ENCODE results near the gene FOXR1.
"Not testable (repeated sequence)": the region's sequence is repeated elsewhere in the genome, so short reads cannot be mapped to it uniquely, and the experiment has no call there.

FOXR1 gene

GRCh38 chr11:118939953-118940598, 31.5 kb upstream of the FOXR1 start:
- DNase-seq (ENCODE audit: low read depth in 4 of 4, low spot score in 1 of 4) = peak in 2 of 4 experiments; percentile 61 to 66

GRCh38 chr11:118947091-118947490, 24.5 kb upstream of the FOXR1 start:
- no peak for DNase-seq (ENCODE audit: low read depth in 4 of 4, low spot score in 1 of 4)

GRCh38 chr11:118948000-118948399, 23.6 kb upstream of the FOXR1 start:
- no peak for DNase-seq (ENCODE audit: low read depth in 4 of 4, low spot score in 1 of 4)

- DNase-seq (ENCODE audit: low read depth in 4 of 4, low spot score in 1 of 4) = no peak
Observed at GRCh38 chr11:118953265-118953664, 18.3 kb upstream of the FOXR1 start.

- not testable (repeated sequence) for DNase-seq (ENCODE audit: low read depth in 4 of 4, low spot score in 1 of 4)
Observed at GRCh38 chr11:118953976-118954375, 17.6 kb upstream of the FOXR1 start.

- peak; percentile 81 to 88 (median 84) for DNase-seq (ENCODE audit: low read depth in 4 of 4, low spot score in 1 of 4)
Observed at GRCh38 chr11:118956094-118956846, 15.3 kb upstream of the FOXR1 start, which contains the start of gene UPK2. Gene UPK2 (plus strand): TSS chr11:118956298. CDS start chr11:118956351, 53 bp downstream.

- no peak for DNase-seq (ENCODE audit: low read depth in 4 of 4, low spot score in 1 of 4)
Observed at GRCh38 chr11:118956847-118957469, 14.6 kb upstream of the FOXR1 start.

GRCh38 chr11:118957549-118957948, 14.0 kb upstream of the FOXR1 start:
- no peak for DNase-seq (ENCODE audit: low read depth in 4 of 4, low spot score in 1 of 4)

- no peak for DNase-seq (ENCODE audit: low read depth in 4 of 4, low spot score in 1 of 4)
Observed at GRCh38 chr11:118957968-118958367, 13.6 kb upstream of the FOXR1 start.

GRCh38 chr11:118958577-118958976, 13.0 kb upstream of the FOXR1 start:
- DNase-seq (ENCODE audit: low read depth in 4 of 4, low spot score in 1 of 4) = no peak

GRCh38 chr11:118961189-118961588, 10.4 kb upstream of the FOXR1 start:
- no peak for DNase-seq (ENCODE audit: low read depth in 4 of 4, low spot score in 1 of 4)

- no peak for DNase-seq (ENCODE audit: low read depth in 4 of 4, low spot score in 1 of 4)
Observed at GRCh38 chr11:118961591-118961990, 10.0 kb upstream of the FOXR1 start.

GRCh38 chr11:118969508-118969907, 2.1 kb upstream of the FOXR1 start:
- DNase-seq (ENCODE audit: low read depth in 4 of 4, low spot score in 1 of 4) = not testable (repeated sequence)

- DNase-seq (ENCODE audit: low read depth in 4 of 4, low spot score in 1 of 4) = no peak
Observed at GRCh38 chr11:118973985-118974384, 2.4 kb downstream of the FOXR1 start.

GRCh38 chr11:118975771-118976709, 4.5 kb downstream of the FOXR1 start:
- no peak for DNase-seq (ENCODE audit: low read depth in 4 of 4, low spot score in 1 of 4)

- DNase-seq (ENCODE audit: low read depth in 4 of 4, low spot score in 1 of 4) = no peak
Observed at GRCh38 chr11:118979434-118979833, 7.9 kb downstream of the FOXR1 start.

GRCh38 chr11:118980191-118980881, 8.8 kb downstream of the FOXR1 start:
- no peak for DNase-seq (ENCODE audit: low read depth in 4 of 4, low spot score in 1 of 4)

- not testable (repeated sequence) for DNase-seq (ENCODE audit: low read depth in 4 of 4, low spot score in 1 of 4)
Observed at GRCh38 chr11:118984337-118984736, 12.8 kb downstream of the FOXR1 start.

GRCh38 chr11:118984825-118985224, 13.3 kb downstream of the FOXR1 start:
- no peak for DNase-seq (ENCODE audit: low read depth in 4 of 4, low spot score in 1 of 4)

- DNase-seq (ENCODE audit: low read depth in 4 of 4, low spot score in 1 of 4) = no peak
Observed at GRCh38 chr11:118988280-118988679, 16.7 kb downstream of the FOXR1 start.

All from stimulated activated CD4-positive, alpha-beta T cell treated with anti-CD3 and anti-CD28 coated beads, Interleukin-1b, Interleukin-23, amount 100 ng/mL, for 24 hours (primary cell).